Loucy (cell line): Measurements from ENCODE around the gene PTPRN2.

Experiments
- EZH2phosphoT487 ChIP-seq: fragments of 200-600 bp; IDR thresholded peaks from 2 replicates; pipeline ENCODE4 v1.6.1; 2018; ENCODE audit warnings: antibody characterized with exemption, mild to moderate bottlenecking, moderate library complexity, borderline replicate concordance
- TF ChIP-seq, protein P1 (sequence below): fragments of 200-600 bp; sonication (generic); conservative IDR thresholded peaks from 2 replicates; pipeline ENCODE4 v1.5.1; 2014; ENCODE audit warnings: mild to moderate bottlenecking, antibody characterized with exemption, low read length

DNA sequence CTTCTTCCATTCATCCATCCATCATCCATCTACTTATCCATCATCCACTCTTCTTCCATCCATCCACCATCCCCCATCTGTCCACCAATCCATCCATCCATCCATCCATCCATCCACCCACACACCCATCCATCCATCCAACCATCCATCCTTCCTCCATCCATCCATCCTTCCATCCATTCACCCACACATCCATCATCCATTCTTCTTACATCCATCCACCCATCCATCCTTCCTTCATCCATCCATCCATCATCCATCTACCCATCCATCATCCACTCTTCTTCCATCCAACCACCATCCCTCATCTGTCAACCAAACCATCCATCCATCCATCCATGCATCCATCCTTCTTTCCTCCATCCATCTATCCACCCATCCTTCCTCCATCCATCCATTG, 821.5 kb downstream of the PTPRN2 start:
- TF ChIP-seq, protein P1, sequence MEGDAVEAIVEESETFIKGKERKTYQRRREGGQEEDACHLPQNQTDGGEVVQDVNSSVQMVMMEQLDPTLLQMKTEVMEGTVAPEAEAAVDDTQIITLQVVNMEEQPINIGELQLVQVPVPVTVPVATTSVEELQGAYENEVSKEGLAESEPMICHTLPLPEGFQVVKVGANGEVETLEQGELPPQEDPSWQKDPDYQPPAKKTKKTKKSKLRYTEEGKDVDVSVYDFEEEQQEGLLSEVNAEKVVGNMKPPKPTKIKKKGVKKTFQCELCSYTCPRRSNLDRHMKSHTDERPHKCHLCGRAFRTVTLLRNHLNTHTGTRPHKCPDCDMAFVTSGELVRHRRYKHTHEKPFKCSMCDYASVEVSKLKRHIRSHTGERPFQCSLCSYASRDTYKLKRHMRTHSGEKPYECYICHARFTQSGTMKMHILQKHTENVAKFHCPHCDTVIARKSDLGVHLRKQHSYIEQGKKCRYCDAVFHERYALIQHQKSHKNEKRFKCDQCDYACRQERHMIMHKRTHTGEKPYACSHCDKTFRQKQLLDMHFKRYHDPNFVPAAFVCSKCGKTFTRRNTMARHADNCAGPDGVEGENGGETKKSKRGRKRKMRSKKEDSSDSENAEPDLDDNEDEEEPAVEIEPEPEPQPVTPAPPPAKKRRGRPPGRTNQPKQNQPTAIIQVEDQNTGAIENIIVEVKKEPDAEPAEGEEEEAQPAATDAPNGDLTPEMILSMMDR: no peak
- no peak for TF ChIP-seq EZH2phosphoT487
